Activated naive CD4-positive, alpha-beta T cell (primary cell): ENCODE data around the gene SLC9A9.

Experiments
- DNase-seq, 4 experiments: peaks; one replicate each; lab custom pipeline; 2025; lab: John Stamatoyannopoulos, UW

Gene SLC9A9

GRCh38 chr3:143321058-143321769, 527.1 kb downstream of the SLC9A9 start:
- no peak for DNase-seq

DNA sequence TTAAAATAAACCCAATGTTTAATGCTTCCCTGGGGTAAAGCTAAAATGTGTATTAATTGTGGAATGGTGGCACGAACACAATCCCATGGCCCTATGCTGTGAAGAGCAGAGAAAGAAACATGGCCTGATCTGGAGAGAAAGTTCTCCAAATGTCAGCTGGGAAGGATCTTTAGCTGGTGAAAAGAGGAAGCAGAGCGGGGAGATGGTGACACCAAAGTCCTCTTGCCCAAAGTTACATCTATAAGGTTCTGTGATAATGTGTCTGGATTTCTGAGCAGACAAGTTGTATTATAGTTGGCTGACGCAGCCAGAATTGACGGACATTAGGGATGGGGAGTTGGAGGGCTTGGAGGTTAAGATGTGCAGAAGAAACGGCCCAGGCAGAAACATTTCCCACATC, 532.5 kb downstream of the SLC9A9 start:
- DNase-seq: no peak

DNA sequence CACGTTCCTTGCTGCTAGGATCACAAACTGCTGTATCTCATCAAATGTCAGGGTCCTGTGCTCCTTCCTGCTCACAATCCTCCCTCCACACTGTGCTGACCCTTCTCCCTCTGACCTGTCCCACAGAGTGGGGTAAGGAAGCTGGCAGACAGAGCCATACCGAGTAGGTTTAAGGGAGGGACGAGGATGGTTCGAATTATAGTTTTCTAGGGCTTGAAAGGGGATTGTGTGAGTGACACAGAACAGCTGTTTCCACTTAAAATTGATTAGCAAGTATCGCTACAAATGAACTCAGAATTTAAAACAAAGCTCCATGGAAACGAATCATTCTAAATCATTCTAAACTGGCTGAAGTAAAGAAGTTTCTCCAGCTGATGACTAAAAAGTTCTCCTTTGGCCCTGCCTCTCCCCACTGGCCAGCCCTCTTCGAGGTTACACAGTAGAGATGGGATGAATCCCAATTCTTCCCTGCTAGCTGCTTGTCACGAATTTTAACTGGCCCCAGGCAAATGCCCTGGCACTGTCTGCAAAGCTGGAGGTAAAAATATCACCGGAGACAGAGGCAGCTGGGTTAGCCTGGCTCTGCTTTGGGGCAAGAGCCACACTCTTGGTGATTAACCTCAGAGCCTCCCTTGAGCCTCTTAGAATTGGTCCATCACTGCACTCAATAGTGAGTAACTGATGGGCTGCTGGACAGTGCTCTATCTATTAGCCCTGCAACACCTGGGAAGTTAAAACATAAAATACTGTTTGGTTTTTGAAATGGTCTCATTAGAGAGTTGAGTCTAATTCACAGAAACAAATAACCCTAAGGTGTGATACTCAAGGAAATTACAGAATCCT, 533.8 kb downstream of the SLC9A9 start:
- no peak for DNase-seq

- DNase-seq: no peak
Measured at GRCh38 chr3:143313893-143314188, 534.4 kb downstream of the SLC9A9 start.

DNA sequence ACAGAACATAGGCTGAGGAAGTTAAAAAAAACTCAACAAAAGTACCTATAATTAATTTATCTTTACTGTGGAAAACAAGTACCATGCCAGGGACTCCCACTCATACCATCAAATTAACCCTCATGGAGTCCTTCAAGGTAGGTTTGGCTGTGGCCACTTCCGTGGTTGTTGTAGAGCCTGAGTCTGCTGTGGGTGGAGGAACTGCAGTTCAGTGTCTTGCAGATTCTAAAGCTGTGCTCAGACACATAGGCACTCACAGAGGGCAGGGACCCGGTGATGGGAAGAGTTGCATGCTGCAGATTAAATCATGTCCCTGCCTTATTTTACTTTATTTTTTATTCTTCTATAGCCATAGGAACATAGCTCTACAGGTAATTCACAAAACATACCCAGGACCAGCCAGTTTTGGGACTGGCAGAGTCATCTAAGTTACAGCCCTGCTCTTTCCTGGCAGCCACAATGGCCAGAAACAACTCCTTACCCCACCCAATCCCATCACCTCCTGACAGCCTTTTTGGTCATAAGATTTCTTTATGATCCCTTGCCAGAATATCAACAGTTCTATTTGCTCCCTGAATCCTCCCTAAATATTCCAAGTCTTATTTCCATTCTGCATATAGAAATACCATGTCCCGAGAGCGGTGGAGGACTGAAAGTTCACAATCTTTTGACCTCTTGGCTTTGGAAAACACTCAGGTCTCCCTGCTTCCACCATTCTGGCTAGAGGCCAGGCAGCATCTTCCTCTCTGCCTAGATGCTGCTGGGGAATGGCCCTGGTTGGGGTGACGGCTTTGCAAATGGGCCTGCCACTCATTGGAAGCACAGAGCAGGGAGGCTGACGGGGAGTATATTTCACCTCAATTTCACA, 535.0 kb downstream of the SLC9A9 start:
- no peak for DNase-seq

- no peak for DNase-seq
Measured at GRCh38 chr3:143311096-143311495, 537.2 kb downstream of the SLC9A9 start.

DNA sequence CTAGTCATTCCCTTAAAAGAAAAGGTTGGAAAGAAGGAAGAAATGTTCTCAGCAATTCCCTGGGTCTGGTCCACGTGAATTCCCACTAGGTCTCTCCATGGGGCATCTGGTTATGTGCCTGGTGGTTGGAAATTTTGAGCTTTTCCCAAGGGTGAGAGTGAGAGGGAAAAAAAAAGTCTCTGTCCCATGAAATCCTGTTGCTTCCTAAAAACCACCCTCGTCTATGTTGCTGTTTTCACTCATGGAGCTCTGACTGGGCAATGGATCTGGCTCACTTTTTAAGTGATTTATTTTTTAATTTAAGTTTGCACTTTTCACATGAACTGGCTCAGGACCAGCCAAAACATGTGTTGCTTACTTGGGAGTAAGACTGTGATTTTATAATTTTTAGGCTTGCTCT, 538.6 kb downstream of the SLC9A9 start:
- no peak for DNase-seq

- DNase-seq: no peak
Measured at GRCh38 chr3:143307613-143308183, 540.6 kb downstream of the SLC9A9 start.

GRCh38 chr3:143306407-143306806, 541.9 kb downstream of the SLC9A9 start:
- DNase-seq: no peak

- no peak for DNase-seq
Measured at GRCh38 chr3:143302638-143303171, 545.6 kb downstream of the SLC9A9 start.

GRCh38 chr3:143301031-143301901, 547.0 kb downstream of the SLC9A9 start:
- DNase-seq: no peak

DNA sequence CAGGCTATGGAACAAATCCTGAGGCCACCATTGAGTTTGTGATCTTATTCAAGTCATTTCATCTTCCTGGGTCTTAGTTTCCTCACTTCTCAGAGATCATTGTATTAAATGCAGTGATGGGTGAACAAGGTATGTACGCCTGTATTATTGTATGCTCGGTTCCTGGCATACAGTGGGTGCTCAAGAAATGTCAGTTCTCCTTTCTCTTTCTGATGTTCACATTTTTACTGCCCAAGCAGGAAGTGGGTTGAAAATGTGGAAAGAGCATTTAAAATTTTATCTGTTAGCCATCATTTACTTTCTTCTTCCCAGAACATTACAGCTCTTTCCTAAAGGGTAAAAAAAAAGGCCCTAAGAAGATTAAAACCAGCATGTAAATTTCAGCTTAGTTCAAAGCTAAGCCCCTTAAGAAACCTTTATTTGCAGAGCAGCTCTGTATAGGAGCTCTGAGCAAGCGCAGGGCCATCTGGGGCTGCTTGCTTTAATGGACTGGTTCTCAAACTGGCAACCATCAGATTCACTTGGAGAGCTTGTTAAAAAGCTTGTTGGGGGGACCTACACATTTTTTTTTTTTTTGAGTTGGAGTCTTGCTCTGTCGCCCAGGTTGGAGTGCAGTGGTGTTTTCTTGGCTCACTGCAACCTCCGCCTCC, 549.3 kb downstream of the SLC9A9 start:
- DNase-seq: no peak

GRCh38 chr3:143298380-143298779, 549.9 kb downstream of the SLC9A9 start:
- DNase-seq: no peak

DNA sequence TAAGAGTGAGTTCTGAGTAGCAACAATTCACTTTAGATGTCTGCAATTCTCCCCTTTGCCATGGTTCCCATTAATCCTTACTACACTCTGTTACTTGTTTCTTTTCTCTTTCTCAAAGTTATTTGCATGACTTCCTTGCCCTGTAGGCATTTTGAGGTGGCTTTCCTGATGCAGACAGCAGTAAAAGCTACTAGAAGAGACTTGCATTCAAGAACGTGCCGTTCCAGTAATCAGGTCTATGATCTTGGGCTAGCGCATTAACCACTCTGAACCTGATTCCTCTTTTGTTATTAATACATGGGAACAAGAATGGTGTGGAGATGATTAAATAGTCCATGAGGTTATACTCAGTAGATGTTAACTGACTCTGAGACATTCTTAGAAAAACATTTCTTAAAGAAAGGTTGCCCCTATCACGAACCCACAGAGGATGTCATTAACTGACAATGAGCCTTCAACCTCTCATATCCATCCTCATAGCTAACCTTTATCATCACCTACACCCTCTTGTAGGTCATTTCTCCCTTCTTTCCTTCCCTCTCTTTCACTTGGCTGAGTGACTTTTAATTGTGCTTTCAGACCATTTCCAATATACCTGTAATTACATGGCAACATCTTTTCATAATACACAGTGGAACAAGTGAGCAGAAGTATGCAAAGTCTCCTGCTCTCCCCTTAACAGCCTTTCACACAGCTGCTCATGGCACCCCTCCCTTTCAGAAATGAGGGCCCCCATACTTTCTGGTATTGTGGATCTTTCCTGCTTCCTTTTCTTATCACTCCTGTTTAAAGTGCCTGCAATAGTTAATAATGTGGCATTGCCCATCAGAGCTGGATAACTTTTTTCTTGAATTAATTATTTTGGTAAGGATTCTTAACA, 552.8 kb downstream of the SLC9A9 start:
- DNase-seq: no peak

- no peak for DNase-seq
Measured at GRCh38 chr3:143294188-143294587, 554.1 kb downstream of the SLC9A9 start.

DNA sequence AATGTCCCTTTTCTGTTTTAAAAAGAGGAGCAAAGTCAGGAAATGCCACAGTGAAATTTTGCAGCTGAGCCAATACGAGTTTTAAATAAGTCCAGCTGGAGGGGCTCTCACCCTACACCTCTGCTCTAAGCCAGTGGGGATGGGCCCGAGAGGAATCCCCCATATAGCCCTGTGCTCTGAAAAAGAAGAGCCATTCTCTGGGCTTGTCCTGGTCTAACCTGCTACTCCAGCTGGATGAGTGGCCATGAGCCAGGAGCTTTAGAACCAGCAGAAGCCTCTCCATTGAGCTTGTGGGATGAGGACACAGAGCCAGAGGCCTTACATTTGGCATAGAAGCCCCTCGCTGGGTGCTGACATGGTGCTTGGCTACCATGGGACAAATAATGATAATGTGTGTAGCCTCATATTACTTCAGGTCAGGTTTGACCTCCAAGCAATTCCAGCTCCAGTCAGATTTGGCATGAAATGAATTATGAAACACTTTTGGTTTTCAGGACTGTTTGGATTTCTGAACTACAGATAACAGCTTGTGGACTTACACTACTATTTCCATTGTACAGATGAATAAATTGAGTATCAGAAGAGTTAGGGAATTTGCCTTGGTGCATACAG, 556.3 kb downstream of the SLC9A9 start:
- no peak for DNase-seq

DNA sequence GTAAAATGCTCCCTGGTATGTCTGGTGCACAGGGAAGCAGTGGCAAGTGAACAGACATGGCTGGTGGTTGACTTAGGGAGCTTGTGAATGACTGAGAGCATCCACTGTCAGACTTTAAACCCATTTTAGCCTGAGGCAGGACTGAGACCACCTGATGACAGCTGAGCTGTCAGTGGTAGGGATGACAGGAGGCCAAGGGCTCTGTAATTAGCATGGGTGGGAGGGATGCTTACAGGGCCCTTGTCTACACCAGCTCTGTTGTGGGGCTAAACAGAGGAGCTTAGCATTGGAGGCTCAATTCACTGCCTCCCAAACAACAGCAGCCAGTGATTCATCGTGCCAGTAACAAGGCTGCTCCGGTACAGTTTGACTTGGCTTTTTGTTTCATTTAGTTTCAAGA, 559.3 kb downstream of the SLC9A9 start:
- no peak for DNase-seq

DNA sequence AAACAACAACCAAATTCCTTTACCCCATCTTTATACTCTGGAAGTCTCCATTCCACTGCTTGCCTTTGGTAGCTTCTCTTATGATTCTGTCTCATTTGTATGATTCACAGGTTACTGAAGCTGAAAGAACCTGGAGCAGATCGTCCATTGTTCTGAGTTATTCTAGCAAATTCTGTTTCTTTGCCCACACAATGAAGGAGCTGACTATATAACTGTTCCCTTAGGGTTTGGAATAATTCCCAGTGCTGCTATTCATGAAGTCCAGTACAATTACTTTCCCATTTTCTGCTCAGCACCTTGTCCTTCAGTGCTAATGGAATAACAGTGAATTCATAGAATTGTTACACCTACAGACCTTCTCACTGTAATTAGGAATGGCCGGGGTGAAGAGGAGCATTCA, 560.9 kb downstream of the SLC9A9 start:
- no peak for DNase-seq

DNA sequence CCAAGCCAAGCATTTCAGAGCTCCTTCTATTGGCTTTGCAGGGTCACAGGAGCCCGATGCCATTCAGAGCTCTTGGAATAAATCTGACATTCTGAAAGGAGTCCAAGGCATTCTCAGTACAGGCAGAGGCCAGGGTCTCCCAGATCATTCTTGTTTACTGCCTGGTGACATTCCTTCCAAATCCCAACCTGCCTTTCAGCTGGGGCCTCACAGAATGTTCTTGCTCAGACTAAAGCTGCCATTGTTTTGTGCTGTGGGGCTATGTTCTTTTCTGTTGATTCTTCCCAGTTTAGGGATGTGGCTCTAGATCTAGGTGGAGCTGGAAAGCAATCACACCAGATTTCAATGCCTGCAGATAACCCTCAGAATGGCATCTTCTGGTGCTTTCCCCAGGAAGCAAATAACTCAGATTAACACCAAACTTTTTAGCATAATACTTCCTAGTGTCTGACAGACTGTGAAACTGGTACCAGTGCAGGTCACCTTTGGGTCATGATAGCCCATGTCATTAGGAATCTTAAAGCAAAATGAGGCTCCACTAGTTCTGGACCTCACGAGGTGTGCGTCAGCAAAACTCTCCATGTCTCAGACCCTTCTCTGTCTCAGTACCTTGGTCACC, 561.8 kb downstream of the SLC9A9 start:
- no peak for DNase-seq
